Measurements from ENCODE around the gene NDUFAB1. TPM values are rescaled to one million over a fixed set of nuclear protein-coding genes. Genes with fewer than 3 reads are reported as not detected.
"Not testable (repeated sequence)": the region's sequence is repeated elsewhere in the genome, so short reads cannot be mapped to it uniquely, and the experiment has no call there.

The NDUFAB1 gene
- total RNA-seq, 2 donors from 2014 or later: 82.3 to 129 TPM

DNA sequence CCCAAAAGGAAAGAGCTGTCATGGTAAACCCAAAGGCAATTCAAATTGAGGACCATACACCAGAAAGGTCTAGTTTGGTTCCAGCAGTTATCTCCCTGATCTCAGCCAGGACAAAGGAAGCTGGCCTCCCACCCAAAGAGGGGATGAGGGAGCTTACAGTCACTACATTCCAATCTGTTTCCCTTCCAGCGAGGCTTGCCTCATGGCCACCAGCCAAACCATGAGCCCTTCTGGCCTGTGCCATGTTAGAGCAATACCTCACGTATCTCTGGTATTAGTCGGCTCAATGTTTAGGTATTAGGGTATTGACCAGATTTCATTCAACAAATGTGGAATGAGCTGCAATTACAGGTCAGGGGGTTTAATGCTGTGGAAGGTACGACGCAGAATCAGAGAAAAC lies 8.4 kb downstream of the NDUFAB1 start:
- intact Hi-C loops (cut with DNase I): no loop called here
- TF ChIP-seq POLR2A (IDR thresholded peaks at IDR 0.05) (no peak), POLR2AphosphoS5 (IDR thresholded peaks at IDR 0.05) (no peak)
- TF ChIP-seq, protein P1, sequence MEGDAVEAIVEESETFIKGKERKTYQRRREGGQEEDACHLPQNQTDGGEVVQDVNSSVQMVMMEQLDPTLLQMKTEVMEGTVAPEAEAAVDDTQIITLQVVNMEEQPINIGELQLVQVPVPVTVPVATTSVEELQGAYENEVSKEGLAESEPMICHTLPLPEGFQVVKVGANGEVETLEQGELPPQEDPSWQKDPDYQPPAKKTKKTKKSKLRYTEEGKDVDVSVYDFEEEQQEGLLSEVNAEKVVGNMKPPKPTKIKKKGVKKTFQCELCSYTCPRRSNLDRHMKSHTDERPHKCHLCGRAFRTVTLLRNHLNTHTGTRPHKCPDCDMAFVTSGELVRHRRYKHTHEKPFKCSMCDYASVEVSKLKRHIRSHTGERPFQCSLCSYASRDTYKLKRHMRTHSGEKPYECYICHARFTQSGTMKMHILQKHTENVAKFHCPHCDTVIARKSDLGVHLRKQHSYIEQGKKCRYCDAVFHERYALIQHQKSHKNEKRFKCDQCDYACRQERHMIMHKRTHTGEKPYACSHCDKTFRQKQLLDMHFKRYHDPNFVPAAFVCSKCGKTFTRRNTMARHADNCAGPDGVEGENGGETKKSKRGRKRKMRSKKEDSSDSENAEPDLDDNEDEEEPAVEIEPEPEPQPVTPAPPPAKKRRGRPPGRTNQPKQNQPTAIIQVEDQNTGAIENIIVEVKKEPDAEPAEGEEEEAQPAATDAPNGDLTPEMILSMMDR (IDR thresholded peaks at IDR 0.05): no peak

DNA sequence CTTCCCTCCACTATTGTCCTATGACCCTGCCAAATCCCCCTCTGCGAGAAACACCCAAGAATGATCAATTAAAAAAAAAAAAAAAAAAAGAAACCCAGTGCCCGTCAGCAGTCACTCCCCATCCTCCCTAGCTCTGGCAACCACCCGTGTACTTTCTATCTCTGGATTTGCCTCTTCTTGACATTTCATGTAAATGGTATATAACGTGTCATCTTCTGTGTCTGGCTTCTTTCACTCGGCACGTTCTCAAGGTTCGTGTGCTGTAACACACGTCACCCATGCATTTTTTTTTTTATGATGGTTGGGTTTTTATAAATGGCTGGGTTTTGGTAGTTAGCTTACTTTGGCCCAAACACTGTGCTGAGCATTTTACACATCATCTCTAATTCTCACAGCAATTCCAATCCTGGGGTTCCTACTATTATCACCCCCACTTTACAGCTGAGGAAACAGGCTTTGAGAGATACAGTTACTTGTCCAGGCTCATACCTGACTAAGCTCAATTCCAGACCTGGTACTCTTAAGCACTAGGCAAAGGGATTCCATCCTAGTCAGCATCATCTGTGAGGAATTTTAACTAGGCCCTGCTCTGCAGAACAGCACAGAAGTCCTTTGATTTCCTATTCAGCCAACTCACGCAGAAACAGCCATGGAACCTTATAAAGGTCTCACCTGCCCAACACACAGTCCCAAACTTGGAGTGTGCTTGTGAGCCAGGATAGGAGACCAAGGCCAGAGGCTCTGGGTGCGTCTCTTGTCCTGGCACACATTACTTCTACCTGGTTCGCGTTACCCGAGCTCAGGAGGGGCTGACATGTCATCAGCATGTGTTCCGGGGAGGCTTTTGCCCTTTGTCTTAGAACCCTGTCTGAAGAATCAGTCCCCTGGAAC lies 11.7 kb downstream of the NDUFAB1 start:
- 90% methylated on average over 14 of the region's 14 CpGs for WGBS
- Histone ChIP-seq H3K9me3 (no peaks in the 10 kb centered on the region), H3K4me3 (no peak overlapping the region), H3K36me3 (peaks cover 0 to 10% of the 10 kb centered on the region in 2 donors), H3K4me1 (replicated peaks) (no peaks in the 10 kb centered on the region), H3K27me3 (replicated peaks; ENCODE audit: insufficient read depth) (no peaks in the 10 kb centered on the region), H3K27ac (no peak overlapping the region)
- intact Hi-C loops (cut with DNase I): no loop called here
- no peak for DNase-seq (ENCODE audit: low spot score)
- TF ChIP-seq, protein P1 (IDR thresholded peaks at IDR 0.05): no peak
- no peak for TF ChIP-seq POLR2AphosphoS5 (IDR thresholded peaks at IDR 0.05)
- TF ChIP-seq POLR2A (IDR thresholded peaks at IDR 0.05): no peak

More for the DNA sequence above, 8.4 kb downstream of the NDUFAB1 start:
- Histone ChIP-seq H3K36me3 (peaks cover 0 to 10% of the 10 kb centered on the region in 2 donors), H3K4me1 (replicated peaks) (no peaks in the 10 kb centered on the region), H3K9me3 (no peaks in the 10 kb centered on the region), H3K4me3 (no peak overlapping the region), H3K27ac (no peak overlapping the region), H3K27me3 (replicated peaks; ENCODE audit: insufficient read depth) (no peaks in the 10 kb centered on the region)
- WGBS: 77% methylated on average over 5 of the region's 5 CpGs
- no peak for DNase-seq (ENCODE audit: low spot score)

DNA sequence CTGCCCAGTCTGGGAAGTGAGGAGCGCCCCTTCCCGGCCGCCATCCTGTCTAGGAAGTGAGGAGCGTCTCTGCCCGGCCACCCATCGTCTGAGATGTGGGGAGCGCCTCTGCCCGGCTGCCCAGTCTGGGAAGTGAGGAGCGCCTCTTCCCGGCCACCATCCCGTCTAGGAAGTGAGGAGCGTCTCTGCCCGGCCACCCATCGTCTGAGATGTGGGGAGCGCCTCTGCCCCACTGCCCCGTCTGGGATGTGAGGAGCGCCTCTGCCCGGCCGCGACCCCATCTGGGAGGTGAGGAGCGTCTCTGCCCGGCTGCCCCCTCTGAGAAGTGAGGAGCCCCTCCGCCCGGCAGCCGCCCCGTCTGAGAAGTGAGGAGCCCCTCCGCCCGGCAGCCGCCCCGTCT lies 12.8 kb downstream of the NDUFAB1 start:
- H3K4me1 ChIP-seq (replicated peaks); DNase-seq (ENCODE audit: low spot score); H3K9me3 ChIP-seq; H3K4me3 ChIP-seq; H3K27ac ChIP-seq; H3K27me3 ChIP-seq (replicated peaks; ENCODE audit: insufficient read depth); intact Hi-C loops (cut with DNase I): not testable (repeated sequence)
- WGBS: 96% methylated on average over 9 of the region's 30 CpGs
- H3K36me3 ChIP-seq: peaks cover 0 to 10% of the 10 kb centered on the region in 2 donors

DNA sequence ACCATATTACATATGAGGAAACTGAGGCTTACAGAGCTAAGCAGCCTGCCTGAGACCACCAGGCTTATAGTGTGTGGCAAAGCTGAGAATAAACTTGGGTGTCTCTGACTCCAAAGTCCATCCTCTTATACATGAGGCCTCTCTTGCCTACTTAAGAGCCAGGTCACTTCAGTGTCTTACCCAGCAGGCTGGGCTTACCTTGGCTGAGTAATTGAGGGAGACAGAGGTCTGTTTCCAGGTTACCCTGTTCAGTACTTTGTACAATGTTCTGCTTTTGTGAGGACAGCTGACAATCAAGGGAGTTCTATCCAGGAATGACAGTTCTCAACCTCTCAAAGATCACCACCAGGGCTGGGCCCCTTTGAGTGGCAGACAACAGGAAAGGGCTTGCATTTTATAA lies 14.4 kb downstream of the NDUFAB1 start:
- H3K27ac ChIP-seq: no peak overlapping the region
- no peaks in the 10 kb centered on the region for H3K27me3 ChIP-seq (replicated peaks; ENCODE audit: insufficient read depth)
- no peak for DNase-seq (ENCODE audit: low spot score)
- H3K4me1 ChIP-seq (replicated peaks): no peaks in the 10 kb centered on the region
- H3K4me3 ChIP-seq: no peak overlapping the region
- H3K36me3 ChIP-seq: peaks cover 0 to 10% of the 10 kb centered on the region in 2 donors
- TF ChIP-seq POLR2A (IDR thresholded peaks at IDR 0.05): no peak
- TF ChIP-seq, protein P1 (IDR thresholded peaks at IDR 0.05): no peak
- TF ChIP-seq POLR2AphosphoS5 (IDR thresholded peaks at IDR 0.05): no peak
- no peaks in the 10 kb centered on the region for H3K9me3 ChIP-seq
- intact Hi-C loops (cut with DNase I): no loop called here

DNA sequence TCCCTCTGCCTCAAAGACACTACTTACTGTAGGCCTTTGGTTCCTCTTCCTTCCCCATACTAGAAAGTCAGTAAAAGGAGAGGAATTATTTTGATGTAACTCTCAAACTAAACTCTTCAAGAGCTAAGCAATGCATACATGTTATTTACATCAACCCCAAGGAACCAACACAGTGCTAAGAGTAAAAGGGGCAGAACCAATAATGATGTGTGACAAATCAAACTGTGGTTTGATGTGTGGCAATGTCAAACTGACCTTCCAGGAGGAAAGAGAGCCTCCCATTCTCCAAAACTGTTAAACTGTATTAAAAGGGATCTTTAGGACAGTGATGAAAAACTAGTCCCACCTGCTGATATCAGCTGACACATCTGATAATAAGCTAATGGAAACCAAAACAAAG lies 15.7 kb downstream of the NDUFAB1 start:
- peaks cover 0 to 7% of the 10 kb centered on the region in 2 donors for H3K36me3 ChIP-seq
- H3K4me1 ChIP-seq (replicated peaks): no peaks in the 10 kb centered on the region
- TF ChIP-seq POLR2AphosphoS5 (IDR thresholded peaks at IDR 0.05) (no peak), POLR2A (IDR thresholded peaks at IDR 0.05) (no peak)
- TF ChIP-seq, protein P1 (IDR thresholded peaks at IDR 0.05): no peak
- intact Hi-C loops (cut with DNase I): no loop called here
- H3K27ac ChIP-seq: no peak overlapping the region
- DNase-seq (ENCODE audit: low spot score): no peak
- H3K9me3 ChIP-seq: no peaks in the 10 kb centered on the region
- no peaks in the 10 kb centered on the region for H3K27me3 ChIP-seq (replicated peaks; ENCODE audit: insufficient read depth)
- no peak overlapping the region for H3K4me3 ChIP-seq
